Keratinocyte (primary cell): ENCODE results near the gene SIGLECL1. TPM values are rescaled to one million over a fixed set of nuclear protein-coding genes. Genes with fewer than 3 reads are reported as not detected.

Experiments used
- DNase-seq: peaks from one replicate; pipeline ENCODE4 v3.0.0-alpha.2; 2011; ENCODE audit warnings: low read depth, missing footprints, low spot score
- FAIRE-seq: peaks from 2 replicates; lab custom pipeline; 2011; peaks lifted over from hg19 to GRCh38; lab: Jason Lieb, UNC
- H2AFZ ChIP-seq: 2 replicates; pipeline ENCODE4 v1.6.0; 2012; ENCODE audit warnings: low read length, control low read depth, inconsistent platforms; ENCODE audit not compliant: control insufficient read depth
- H3K27ac ChIP-seq: 2 replicates; pipeline ENCODE4 v1.5.1; 2011; ENCODE audit warnings: low read length; ENCODE audit not compliant: control insufficient read depth, insufficient read depth
- H3K27me3 ChIP-seq: 3 replicates; pipeline ENCODE4 v1.6.0; 2011; ENCODE audit warnings: low read length; ENCODE audit not compliant: control insufficient read depth, insufficient read depth; ENCODE audit errors: extremely low read depth
- H3K36me3 ChIP-seq, 2 experiments: 2 replicates in 1 of 2; 3 replicates in 1 of 2; pipeline ENCODE4 v1.5.1; 2011; ENCODE audit warnings: low read length in 2 of 2, mild to moderate bottlenecking in 1 of 2; ENCODE audit not compliant: control insufficient read depth in 2 of 2, insufficient read depth in 2 of 2; ENCODE audit errors: extremely low read depth in 1 of 2
- H3K4me1 ChIP-seq: 3 replicates; pipeline ENCODE4 v1.5.1; 2011; ENCODE audit warnings: low read length; ENCODE audit not compliant: control insufficient read depth, insufficient read depth; ENCODE audit errors: extremely low read depth
- H3K4me2 ChIP-seq: 3 replicates; pipeline ENCODE4 v1.6.0; 2011; ENCODE audit warnings: low read depth, low read length; ENCODE audit not compliant: control insufficient read depth, insufficient read depth; ENCODE audit errors: extremely low read depth
- H3K4me3 ChIP-seq, 3 experiments: fragments of 200-600 bp in 1 of 3; sonication (generic) in 1 of 3; 2 replicates in 2 of 3; 3 replicates in 1 of 3; pipeline ENCODE4 v1.5.1; 2011 to 2016; ENCODE audit warnings: low read length in 3 of 3, mild to moderate bottlenecking in 3 of 3, control low read depth in 2 of 3, inconsistent platforms in 1 of 3, low read depth in 1 of 3, mixed read lengths in 1 of 3, mixed run types in 1 of 3, moderate library complexity in 1 of 3; ENCODE audit not compliant: control insufficient read depth in 2 of 3, insufficient read depth in 2 of 3; ENCODE audit errors: extremely low read depth in 1 of 3
- H3K79me2 ChIP-seq: 2 replicates; pipeline ENCODE4 v1.6.0; 2012; ENCODE audit warnings: low read length; ENCODE audit not compliant: control insufficient read depth, insufficient read depth
- H3K9ac ChIP-seq: 3 replicates; pipeline ENCODE4 v1.6.0; 2011; ENCODE audit warnings: low read length; ENCODE audit not compliant: control insufficient read depth, insufficient read depth; ENCODE audit errors: extremely low read depth
- H3K9me1 ChIP-seq: 3 replicates; pipeline ENCODE4 v1.6.0; 2011; ENCODE audit warnings: low read length; ENCODE audit not compliant: control insufficient read depth, insufficient read depth; ENCODE audit errors: extremely low read depth
- H3K9me3 ChIP-seq: 2 replicates; pipeline ENCODE4 v1.5.1; 2012; ENCODE audit warnings: low read depth, low read length; ENCODE audit not compliant: control insufficient read depth
- H4K20me1 ChIP-seq: 3 replicates; pipeline ENCODE4 v1.6.0; 2011; ENCODE audit warnings: low read length; ENCODE audit not compliant: control insufficient read depth, insufficient read depth; ENCODE audit errors: extremely low read depth
- EZH2 ChIP-seq: IDR thresholded peaks from one replicate; pipeline ENCODE4 v1.6.1; 2012; ENCODE audit warnings: inconsistent platforms, mild to moderate bottlenecking, low read length, moderate library complexity
- dilution Hi-C: fragments of 300-500 bp; cut with MboI; formaldehyde crosslinking; loops from one replicate; pipeline ENCODE4 v1.7.0; 2020; ENCODE audit warnings: low sequenced_read_pairs; ENCODE audit not compliant: extremely low pct_ligation_motif_present
- polyA plus RNA-seq, 5 experiments: library from polyadenylated mRNA; depleted of rRNA in 3 of 5; stranded (reverse) in 3 of 5; stranded (forward) in 1 of 5; unstranded in 1 of 5; fragments of >200 nt; gene quantifications; 1 replicate in 1 of 5; 2 replicates in 3 of 5; 3 replicates in 1 of 5; pipeline versions ENCODE4 v1.2.1 to v1.2.3, GENCODE V29; 2011 to 2012; ENCODE audit warnings: missing spikeins in 2 of 5, low read depth in 1 of 5, low replicate concordance in 1 of 5
- TF ChIP-seq, protein P1 (sequence below), 3 experiments: IDR thresholded peaks in 1 of 3; conservative IDR thresholded peaks in 1 of 3; optimal IDR thresholded peaks in 1 of 3; 2 replicates in 2 of 3; 3 replicates in 1 of 3; pipeline versions ENCODE3 to v1.5.1; 2011; ENCODE audit warnings: low read length in 3 of 3, mild to moderate bottlenecking in 3 of 3, moderate library complexity in 2 of 3, control low read depth in 1 of 3, inconsistent platforms in 1 of 3; ENCODE audit not compliant: insufficient read depth in 2 of 3; ENCODE audit errors: extremely low read depth in 1 of 3

The SIGLECL1 gene
- polyA plus RNA-seq, 1 donor (not counting 4 experiments of a cell fraction or from before 2014, with no cell fraction given): not detected

DNA sequence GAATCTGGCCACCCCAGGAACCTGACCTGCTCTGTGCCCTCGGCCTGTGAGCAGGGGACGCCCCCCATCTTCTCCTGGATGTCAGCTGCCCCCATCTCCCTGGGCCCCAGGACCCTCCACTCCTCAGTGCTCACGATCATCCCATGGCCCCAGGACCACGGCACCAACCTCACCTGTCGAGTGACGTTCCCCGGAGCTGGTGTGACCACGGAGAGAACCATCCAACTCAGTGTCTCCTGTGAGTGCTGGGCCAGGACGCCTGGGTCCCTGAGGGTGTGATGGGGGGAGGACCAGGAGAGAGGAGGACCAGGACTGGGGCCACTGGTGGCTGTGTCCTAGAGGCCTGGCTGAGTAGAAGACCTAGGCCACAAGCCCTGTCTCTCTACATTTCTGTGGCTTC, 39.0 kb upstream of the SIGLECL1 start:
- no peaks in the 10 kb centered on the region for H3K36me3 ChIP-seq
- H3K9ac ChIP-seq: no peak overlapping the region
- no peaks in the 10 kb centered on the region for H3K9me1 ChIP-seq
- H3K79me2 ChIP-seq: no peaks in the 10 kb centered on the region
- H2AFZ ChIP-seq: no peak overlapping the region
- dilution Hi-C loops: no loop called here
- H3K4me2 ChIP-seq: no peak overlapping the region
- no peaks in the 10 kb centered on the region for H3K27me3 ChIP-seq
- no peak for FAIRE-seq
- no peak overlapping the region for H3K27ac ChIP-seq
- H3K9me3 ChIP-seq: no peaks in the 10 kb centered on the region
- no peak for DNase-seq
- no peaks in the 10 kb centered on the region for H3K4me1 ChIP-seq
- TF ChIP-seq, protein P1, sequence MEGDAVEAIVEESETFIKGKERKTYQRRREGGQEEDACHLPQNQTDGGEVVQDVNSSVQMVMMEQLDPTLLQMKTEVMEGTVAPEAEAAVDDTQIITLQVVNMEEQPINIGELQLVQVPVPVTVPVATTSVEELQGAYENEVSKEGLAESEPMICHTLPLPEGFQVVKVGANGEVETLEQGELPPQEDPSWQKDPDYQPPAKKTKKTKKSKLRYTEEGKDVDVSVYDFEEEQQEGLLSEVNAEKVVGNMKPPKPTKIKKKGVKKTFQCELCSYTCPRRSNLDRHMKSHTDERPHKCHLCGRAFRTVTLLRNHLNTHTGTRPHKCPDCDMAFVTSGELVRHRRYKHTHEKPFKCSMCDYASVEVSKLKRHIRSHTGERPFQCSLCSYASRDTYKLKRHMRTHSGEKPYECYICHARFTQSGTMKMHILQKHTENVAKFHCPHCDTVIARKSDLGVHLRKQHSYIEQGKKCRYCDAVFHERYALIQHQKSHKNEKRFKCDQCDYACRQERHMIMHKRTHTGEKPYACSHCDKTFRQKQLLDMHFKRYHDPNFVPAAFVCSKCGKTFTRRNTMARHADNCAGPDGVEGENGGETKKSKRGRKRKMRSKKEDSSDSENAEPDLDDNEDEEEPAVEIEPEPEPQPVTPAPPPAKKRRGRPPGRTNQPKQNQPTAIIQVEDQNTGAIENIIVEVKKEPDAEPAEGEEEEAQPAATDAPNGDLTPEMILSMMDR (optimal IDR thresholded peaks at IDR 0.05 in 1 of 3, IDR thresholded peaks at IDR 0.05 in 1 of 3, conservative IDR thresholded peaks at IDR 0.05 in 1 of 3; ENCODE audit: extremely low read depth in 1 of 3, insufficient read depth in 2 of 3, low read length in 3 of 3): no peak
- TF ChIP-seq EZH2: no peak
- no peak overlapping the region for H3K4me3 ChIP-seq
- H4K20me1 ChIP-seq: no peaks in the 10 kb centered on the region

DNA sequence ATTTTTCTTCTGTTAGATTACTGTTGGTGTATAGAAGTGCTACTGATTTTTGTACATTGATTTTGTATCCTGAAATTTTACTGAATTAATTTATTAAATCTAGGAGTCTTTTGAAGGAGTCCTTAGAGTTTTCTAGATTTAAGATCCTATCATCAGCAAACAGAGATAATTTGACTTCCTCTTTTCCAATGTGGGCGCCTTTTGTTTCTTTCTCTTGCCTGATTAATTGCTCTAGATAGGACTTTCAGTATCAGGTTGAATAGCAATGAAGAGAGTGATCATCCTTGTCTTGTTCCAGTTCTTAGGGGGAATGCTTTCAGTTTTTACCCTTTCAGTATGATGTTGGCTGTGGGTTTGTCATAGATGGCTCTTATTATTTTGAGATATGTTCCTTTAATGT, 31.6 kb upstream of the SIGLECL1 start:
- H3K79me2 ChIP-seq: no peaks in the 10 kb centered on the region
- no peaks in the 10 kb centered on the region for H3K36me3 ChIP-seq
- no peak overlapping the region for H3K27ac ChIP-seq
- FAIRE-seq (no peak), DNase-seq (no peak)
- H3K4me3 ChIP-seq: no peak overlapping the region
- no peaks in the 10 kb centered on the region for H3K9me3 ChIP-seq
- H3K4me1 ChIP-seq: no peaks in the 10 kb centered on the region
- no peak overlapping the region for H2AFZ ChIP-seq
- no peaks in the 10 kb centered on the region for H3K27me3 ChIP-seq
- no peak overlapping the region for H3K4me2 ChIP-seq
- dilution Hi-C loops: no loop called here
- no peak overlapping the region for H3K9ac ChIP-seq
- H3K9me1 ChIP-seq: no peaks in the 10 kb centered on the region
- no peak for TF ChIP-seq EZH2
- TF ChIP-seq, protein P1 (optimal IDR thresholded peaks at IDR 0.05 in 1 of 3, IDR thresholded peaks at IDR 0.05 in 1 of 3, conservative IDR thresholded peaks at IDR 0.05 in 1 of 3; ENCODE audit: extremely low read depth in 1 of 3, insufficient read depth in 2 of 3, low read length in 3 of 3): no peak
- H4K20me1 ChIP-seq: no peaks in the 10 kb centered on the region
